PFSK-1 (cell line): ENCODE measurements around the gene ZNF397.

Experiments
- FOXP2 ChIP-seq: optimal IDR thresholded peaks from 2 replicates; pipeline ENCODE3; 2011; ENCODE audit warnings: borderline replicate concordance, control low read depth, inconsistent platforms; ENCODE audit not compliant: insufficient read depth; ENCODE audit errors: extremely low read length, extremely low read depth
- POLR2AphosphoS5 ChIP-seq: IDR thresholded peaks from 2 replicates; pipeline ENCODE4 v1.6.1; 2012; ENCODE audit warnings: low read depth, mild to moderate bottlenecking, control low read depth, low read length, moderate library complexity
- REST ChIP-seq, 2 experiments: IDR thresholded peaks; 2 replicates each; pipeline versions ENCODE4 v1.6.1 to v1.8.0; 2011 to 2012; ENCODE audit warnings: low read depth in 2 of 2, low read length in 2 of 2, control low read depth in 1 of 2, inconsistent platforms in 1 of 2, mild to moderate bottlenecking in 1 of 2, moderate library complexity in 1 of 2; ENCODE audit not compliant: insufficient read depth in 1 of 2
- SIN3A ChIP-seq: IDR thresholded peaks from 2 replicates; pipeline ENCODE4 v1.6.1; 2012; ENCODE audit warnings: mild to moderate bottlenecking, low read length, moderate library complexity, borderline replicate concordance; ENCODE audit not compliant: insufficient read depth
- TAF1 ChIP-seq: IDR thresholded peaks from 2 replicates; pipeline ENCODE4 v1.6.1; 2012; ENCODE audit warnings: low read length, control low read depth, borderline replicate concordance; ENCODE audit not compliant: insufficient read depth

Gene ZNF397

DNA sequence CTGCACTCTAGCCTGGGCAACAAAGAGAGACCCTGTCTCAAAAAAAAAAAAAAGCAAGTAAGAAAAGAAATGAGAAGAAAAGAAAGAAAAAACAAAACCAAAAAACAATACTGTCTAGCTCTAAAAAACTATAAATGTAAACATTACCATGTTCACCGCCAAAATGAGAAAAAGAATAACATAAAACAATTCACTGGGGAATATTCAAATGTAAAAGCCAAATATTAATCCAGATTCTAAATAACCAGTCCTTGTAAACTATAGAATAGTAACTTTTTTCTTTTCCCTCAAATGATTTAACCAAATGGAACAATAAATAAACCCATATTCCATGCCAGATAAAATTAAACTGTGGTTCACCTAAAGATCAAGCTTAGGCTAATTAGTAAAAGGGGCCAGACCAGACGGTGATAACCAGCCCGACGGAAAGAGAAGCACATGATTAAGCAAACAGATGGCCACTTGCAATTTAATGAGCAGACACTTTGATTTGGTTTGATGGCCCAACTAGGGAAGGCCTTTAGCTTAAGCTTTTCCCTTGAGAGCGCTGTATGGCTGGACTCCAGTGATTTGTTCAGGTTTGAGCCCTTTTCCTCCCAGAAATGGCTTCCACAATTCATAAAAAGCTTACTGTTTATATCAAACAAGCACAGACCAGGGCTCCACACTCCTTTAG is 39.4 kb upstream of the ZNF397 start:
- TF ChIP-seq POLR2AphosphoS5 = no peak
- no peak for TF ChIP-seq REST (IDR thresholded peaks at IDR 0.05; ENCODE audit: insufficient read depth in 1 of 2, low read depth in 2 of 2, low read length in 2 of 2)
- TF ChIP-seq TAF1 = no peak
- TF ChIP-seq SIN3A = no peak
- no peak for TF ChIP-seq FOXP2

DNA sequence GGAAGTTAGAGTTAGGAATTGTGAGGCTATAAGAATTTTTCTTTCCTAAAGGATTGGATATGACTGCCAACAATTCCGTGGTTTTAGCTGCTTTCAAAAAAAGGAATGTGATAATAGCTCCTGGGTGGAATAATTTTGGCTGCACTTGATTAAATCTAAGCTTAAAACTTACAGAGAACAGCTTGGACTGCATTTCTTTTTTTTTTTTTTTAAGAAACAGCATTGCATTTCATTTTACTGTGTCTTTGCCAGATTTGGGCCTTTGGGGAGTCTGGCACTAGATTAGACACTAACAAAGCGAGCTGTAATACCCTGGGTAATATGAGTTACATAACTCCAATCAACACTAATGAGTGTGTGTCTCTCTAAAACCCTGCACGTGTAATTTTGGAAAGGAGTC is 37.8 kb upstream of the ZNF397 start:
- TF ChIP-seq FOXP2 (no peak), REST (IDR thresholded peaks at IDR 0.05; ENCODE audit: insufficient read depth in 1 of 2, low read depth in 2 of 2, low read length in 2 of 2) (no peak), SIN3A (no peak), POLR2AphosphoS5 (no peak), TAF1 (no peak)

DNA sequence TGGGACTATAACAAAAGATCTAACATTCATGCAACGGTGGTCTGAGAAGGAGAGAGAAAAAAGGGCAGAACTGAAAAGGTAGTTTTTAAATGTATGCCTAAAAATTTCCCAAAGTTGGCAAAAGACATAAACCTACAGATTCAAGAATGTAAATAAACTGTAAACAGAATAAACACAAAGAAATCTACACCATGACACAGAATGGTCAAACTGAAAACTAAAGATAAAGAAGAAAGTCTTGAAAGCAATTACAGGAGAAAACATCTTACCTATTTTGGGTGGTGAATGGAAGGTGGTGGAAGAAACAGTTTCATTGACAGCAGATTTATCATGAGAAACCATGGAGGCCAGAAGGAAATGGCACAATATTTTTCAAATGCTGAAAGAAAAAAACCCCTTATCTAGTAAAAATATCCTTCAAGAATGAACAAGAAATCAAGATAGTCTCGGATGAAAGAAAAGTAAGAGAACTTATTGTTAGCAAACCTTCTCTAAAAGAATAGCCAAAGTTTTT is 35.6 kb upstream of the ZNF397 start:
- TF ChIP-seq FOXP2 (no peak), SIN3A (no peak), TAF1 (no peak), POLR2AphosphoS5 (no peak), REST (IDR thresholded peaks at IDR 0.05; ENCODE audit: insufficient read depth in 1 of 2, low read depth in 2 of 2, low read length in 2 of 2) (no peak)

DNA sequence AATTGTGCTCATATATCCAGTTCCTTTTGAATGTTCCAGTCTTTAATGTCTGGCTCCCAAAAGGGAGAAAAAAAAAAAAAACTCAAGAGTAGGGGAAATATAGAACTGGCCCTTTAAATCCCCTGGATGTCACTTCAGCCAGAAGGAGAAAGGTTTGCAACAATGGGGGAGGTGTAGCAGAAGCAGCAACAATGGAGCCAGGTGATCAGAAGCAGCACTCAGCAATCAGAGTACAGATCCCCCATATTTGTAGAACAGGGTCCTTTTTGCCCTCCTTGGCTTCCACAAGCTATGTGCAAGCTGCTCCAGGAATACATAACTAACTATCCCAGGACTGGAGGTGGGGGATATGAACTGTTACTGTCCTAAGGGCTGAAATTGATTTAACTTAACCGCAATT is 25.8 kb upstream of the ZNF397 start:
- TF ChIP-seq REST (IDR thresholded peaks at IDR 0.05; ENCODE audit: insufficient read depth in 1 of 2, low read depth in 2 of 2, low read length in 2 of 2) (no peak), SIN3A (no peak), TAF1 (no peak), FOXP2 (no peak), POLR2AphosphoS5 (no peak)
